Fibroblast of the aortic adventitia (primary cell): ENCODE results near the gene SETD5. TPM values are rescaled to one million over a fixed set of nuclear protein-coding genes. Genes with fewer than 3 reads are reported as not detected.

Source experiments
- DNase-seq: peaks from one replicate; pipeline ENCODE4 v3.0.0-alpha.2; 2010; ENCODE audit warnings: low read depth
- H3K4me3 ChIP-seq: 2 replicates; pipeline ENCODE4 v1.5.1; 2011; ENCODE audit warnings: low read depth, mild to moderate bottlenecking, control low read depth, low read length, moderate library complexity
- total RNA-seq: library from RNA; depleted of rRNA; stranded (reverse); fragments of >200 nt; gene quantifications from 2 replicates; pipeline ENCODE4 v1.2.3, GENCODE V29; 2012; ENCODE audit warnings: low replicate concordance
- TF ChIP-seq, protein P1 (sequence below): IDR thresholded peaks from 2 replicates; pipeline ENCODE4 v1.5.1; 2011; ENCODE audit warnings: mild to moderate bottlenecking, low read length, control low read depth, inconsistent platforms; ENCODE audit not compliant: insufficient read depth

The SETD5 gene
- total RNA-seq, 1 donor, result 80.2 TPM

DNA sequence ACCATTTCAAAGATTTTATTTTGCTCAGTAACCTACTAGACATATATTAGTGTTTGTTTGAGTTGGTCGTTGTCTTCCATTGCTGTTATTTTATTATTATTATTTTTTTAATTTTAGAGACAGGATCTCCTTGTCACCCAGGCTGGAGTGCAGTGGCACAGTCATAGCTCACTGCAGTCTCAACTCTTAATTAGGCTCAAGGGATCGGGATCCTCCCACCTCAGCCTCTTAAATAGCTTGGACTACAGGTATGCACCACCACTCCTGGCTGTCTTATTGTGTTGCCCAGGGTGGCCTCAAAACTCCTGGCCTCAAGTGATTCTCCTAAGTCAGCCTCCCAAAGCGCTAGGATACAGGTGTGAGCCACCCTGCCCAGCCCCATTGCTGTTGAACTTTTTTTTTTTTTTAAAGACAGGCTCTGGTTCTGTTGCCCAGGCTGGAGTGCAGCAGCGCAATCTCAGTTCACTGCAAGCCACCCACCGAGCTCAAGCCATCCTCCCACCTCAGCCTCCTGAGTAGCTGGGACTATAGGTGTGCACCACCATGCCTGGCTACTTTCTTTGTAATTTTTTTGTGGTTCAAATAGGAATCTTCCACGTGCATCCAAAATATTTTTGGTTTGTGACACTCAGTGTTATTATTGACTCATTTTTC lies 18.2 kb downstream of the SETD5 start:
- no peak overlapping the region for H3K4me3 ChIP-seq
- TF ChIP-seq, protein P1, sequence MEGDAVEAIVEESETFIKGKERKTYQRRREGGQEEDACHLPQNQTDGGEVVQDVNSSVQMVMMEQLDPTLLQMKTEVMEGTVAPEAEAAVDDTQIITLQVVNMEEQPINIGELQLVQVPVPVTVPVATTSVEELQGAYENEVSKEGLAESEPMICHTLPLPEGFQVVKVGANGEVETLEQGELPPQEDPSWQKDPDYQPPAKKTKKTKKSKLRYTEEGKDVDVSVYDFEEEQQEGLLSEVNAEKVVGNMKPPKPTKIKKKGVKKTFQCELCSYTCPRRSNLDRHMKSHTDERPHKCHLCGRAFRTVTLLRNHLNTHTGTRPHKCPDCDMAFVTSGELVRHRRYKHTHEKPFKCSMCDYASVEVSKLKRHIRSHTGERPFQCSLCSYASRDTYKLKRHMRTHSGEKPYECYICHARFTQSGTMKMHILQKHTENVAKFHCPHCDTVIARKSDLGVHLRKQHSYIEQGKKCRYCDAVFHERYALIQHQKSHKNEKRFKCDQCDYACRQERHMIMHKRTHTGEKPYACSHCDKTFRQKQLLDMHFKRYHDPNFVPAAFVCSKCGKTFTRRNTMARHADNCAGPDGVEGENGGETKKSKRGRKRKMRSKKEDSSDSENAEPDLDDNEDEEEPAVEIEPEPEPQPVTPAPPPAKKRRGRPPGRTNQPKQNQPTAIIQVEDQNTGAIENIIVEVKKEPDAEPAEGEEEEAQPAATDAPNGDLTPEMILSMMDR, result no peak
- DNase-seq, result no peak

DNA sequence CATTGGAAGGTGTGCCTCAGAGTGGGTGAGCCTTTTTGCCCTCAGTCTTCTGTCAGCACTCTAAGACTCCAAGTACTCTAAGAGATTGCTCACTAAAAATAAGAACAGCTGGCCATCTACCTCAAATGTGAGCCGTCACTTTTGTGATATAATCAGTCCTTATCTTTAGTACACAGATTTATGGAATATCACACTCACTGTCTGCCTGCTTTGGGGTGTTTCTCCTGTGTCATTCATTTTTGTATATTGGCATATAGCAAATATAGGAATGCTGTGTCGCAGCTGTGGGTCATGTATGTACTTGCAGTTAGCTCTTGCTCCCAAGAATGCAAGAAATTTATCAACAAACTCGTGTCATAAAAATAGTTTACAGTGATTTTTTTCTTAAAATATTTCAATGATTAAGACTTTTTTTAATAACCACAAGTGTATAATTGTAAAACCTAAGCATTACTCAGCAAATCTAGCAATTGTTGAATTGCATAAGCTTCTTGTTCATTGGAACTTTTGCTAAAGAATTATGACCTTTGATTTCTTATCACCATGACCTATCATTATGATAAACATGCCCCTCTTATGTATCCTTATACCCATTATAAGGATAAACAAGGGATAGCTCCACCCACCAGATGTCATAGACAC lies 18.8 kb downstream of the SETD5 start:
- TF ChIP-seq, protein P1, result no peak
- peak; percentile 52 for DNase-seq
- no peak overlapping the region for H3K4me3 ChIP-seq

DNA sequence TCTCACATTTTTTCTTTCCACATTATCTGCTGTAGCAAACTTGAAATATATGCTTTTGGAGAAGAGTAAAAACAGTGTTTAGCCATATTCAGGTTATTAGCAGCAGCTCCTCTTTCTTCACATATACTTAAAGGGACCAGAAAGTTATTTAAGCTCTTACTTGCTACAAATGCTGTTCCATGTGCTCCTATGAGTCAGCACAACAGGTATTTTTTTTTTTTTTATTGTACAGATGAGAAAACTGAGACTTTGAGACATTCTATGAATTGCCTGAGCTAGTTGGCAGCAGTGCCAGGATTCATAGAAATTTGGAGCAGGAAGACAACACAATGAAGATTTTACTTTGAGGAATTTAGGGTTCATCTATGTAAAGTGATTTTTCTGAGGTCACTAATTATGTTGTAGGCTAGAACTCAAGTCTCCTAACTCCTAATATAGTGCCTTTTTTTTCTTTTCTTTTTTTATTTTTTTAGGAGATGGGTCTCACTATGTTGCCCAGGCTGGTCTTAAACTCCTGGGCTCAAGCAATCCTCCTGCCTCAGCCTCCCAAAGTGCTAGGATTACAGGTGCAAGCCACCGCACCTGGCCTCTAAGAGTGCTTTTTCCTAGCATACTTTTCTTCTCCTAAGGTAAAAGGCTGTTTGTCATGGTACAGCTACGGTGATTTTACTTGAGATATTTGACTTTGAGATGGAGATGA lies 23.6 kb downstream of the SETD5 start:
- TF ChIP-seq, protein P1, result no peak
- H3K4me3 ChIP-seq, result no peak overlapping the region
- DNase-seq, result peak; percentile 52

DNA sequence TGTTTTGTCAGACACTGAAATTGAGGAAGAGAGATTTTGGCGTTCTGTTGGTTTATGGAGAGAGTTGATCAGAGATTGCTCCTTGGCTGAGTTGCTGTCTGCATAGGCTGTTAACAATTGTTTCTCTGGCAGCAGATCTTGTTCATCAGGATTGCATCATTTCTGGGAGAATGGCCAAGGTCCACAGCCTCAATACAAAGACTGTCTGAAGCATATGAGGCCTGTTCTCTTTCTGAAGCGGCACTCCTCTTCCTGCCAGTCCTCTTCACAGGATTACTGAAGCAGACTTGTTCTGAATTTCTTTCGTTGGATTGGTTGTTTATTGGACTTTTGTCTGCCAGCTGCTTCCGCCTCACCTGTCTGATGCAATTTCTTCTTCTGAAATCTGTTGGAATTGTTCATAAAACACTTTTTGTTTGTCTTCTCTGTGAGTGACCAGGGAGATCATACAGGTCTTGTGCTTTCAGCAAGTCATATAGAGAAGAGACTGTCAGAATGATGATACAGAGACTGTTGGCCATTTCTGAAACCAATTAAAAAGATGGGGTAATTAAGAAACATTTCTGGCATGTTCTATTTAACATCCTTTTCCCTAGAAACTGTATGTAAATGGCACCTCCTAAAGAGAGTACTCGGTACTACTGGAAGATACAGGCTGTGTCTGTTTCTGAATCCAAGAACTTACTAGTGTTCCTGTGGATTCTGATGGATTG lies 25.5 kb downstream of the SETD5 start:
- DNase-seq, result peak; percentile 99
- TF ChIP-seq, protein P1, result peak; percentile 71
- peak overlapping the region; percentile 29 for H3K4me3 ChIP-seq

DNA sequence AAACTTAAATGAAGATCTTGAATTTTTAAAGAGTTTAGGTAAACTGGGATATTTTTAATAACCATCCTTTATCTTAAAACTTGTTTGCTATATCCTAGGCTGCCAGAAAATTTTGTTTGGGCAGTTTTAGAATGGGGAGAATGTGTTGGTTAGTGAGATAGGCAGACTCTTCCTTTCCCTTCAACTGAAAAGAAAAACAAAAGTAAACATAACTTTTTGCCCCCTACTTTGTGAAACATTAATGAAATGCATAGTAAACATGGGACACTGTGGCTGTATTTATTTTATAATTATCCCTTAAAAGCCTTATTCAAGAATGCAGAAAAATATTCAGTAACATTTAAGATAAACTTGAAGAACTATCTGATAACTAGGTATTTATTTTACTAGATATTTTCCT lies 31.0 kb downstream of the SETD5 start:
- DNase-seq, result no peak
- TF ChIP-seq, protein P1, result no peak
- no peak overlapping the region for H3K4me3 ChIP-seq

DNA sequence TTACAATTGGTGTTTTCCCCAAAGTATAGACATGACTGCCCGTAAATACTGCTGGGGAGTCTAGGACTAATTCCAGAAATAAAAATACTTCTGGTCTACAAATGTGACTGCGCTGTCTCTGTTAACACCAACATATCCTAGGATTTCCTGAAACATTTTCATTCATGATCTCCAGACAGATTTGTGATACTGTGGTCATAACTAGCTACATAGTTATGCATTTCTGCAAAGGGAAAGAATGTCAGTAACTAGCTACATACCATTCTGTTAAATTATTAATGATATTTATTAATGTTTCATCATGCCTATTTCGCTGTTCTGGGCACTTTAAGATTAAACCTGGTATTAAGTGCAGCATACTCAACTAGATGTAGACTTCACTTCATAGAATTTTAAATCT lies 33.3 kb downstream of the SETD5 start:
- no peak overlapping the region for H3K4me3 ChIP-seq
- DNase-seq, result no peak
- TF ChIP-seq, protein P1, result no peak
